HepG2 (cell line): Measurements from ENCODE around the gene SRRM4. TPM values are rescaled to one million over a fixed set of nuclear protein-coding genes. Genes with fewer than 3 reads are reported as not detected.

Experiments used
- ATAC-seq: fragments of 200-7000 bp; cut with Tn5 transposase; 3 replicates; pipeline ENCODE4 v1.9.1; 2020; ENCODE audit warnings: mild to moderate bottlenecking, moderate library complexity
- BruUV-seq: library from RNA; stranded (reverse); fragments of 400-500 nt; replicated peaks from 2 replicates; lab custom pipeline; 2021; lab: Mats Ljungman, UMichigan
- CTCF ChIA-PET: fragments of 300-600 bp; formaldehyde crosslinking; extraction: SDS; loops from one replicate; lab custom pipeline; 2021; ENCODE audit warnings: low total read pairs, inconsistent platforms, low intra/inter-chr PET ratio; lab: Yijun Ruan, JAX
- POLR2A ChIA-PET: fragments of 350-600 bp; sonication (Branson Sonifier 250); formaldehyde crosslinking; loops from one replicate; lab custom pipeline; 2020; ENCODE audit warnings: antibody characterized with exemption, inconsistent platforms; lab: Yijun Ruan, JAX
- DNase-seq: peaks from one replicate; pipeline ENCODE4 v3.0.0-alpha.2; 2015; ENCODE audit warnings: low spot score
- FAIRE-seq: peaks from 3 replicates; lab custom pipeline; 2011; peaks lifted over from hg19 to GRCh38; lab: Jason Lieb, UNC
- H2AFZ ChIP-seq: one replicate; pipeline ENCODE4 v1.6.1; 2011; ENCODE audit warnings: low read length, inconsistent platforms
- H3K27ac ChIP-seq: fragments of 300-600 bp; 3 replicates; pipeline ENCODE4 v1.8.0; 2011; ENCODE audit warnings: mixed run types, mild to moderate bottlenecking, mixed read lengths, low read length, inconsistent platforms; ENCODE audit not compliant: insufficient read depth; ENCODE audit errors: extremely low read length
- H3K27me3 ChIP-seq, 2 experiments: fragments of 200-600 bp in 1 of 2; 2 replicates in 1 of 2; 3 replicates in 1 of 2; pipeline versions ENCODE4 v1.6.0 to v1.8.0; 2011; ENCODE audit warnings: low read length in 2 of 2, mild to moderate bottlenecking in 2 of 2, moderate library complexity in 2 of 2, inconsistent platforms in 1 of 2; ENCODE audit not compliant: insufficient read depth in 2 of 2, control insufficient read depth in 1 of 2
- H3K36me3 ChIP-seq, 2 experiments: fragments of 200-600 bp in 1 of 2; replicated peaks in 1 of 2; 2 replicates in 1 of 2; 3 replicates in 1 of 2; pipeline versions ENCODE4 v1.5.1 to v1.8.0; 2011; ENCODE audit warnings: low read length in 2 of 2, inconsistent platforms in 1 of 2; ENCODE audit not compliant: insufficient read depth in 2 of 2, control insufficient read depth in 1 of 2
- H3K4me1 ChIP-seq: 2 replicates; pipeline ENCODE4 v1.5.1; 2012; ENCODE audit warnings: low read length, inconsistent platforms; ENCODE audit not compliant: insufficient read depth
- H3K4me2 ChIP-seq: 2 replicates; pipeline ENCODE4 v1.6.0; 2011; ENCODE audit warnings: low read depth, low read length, inconsistent platforms
- H3K4me3 ChIP-seq, 3 experiments: fragments of 200-600 bp in 1 of 3; sonication (generic), shearing (Covaris generic) in 1 of 3; replicated peaks in 1 of 3; 2 replicates each; pipeline ENCODE4 v1.5.1; 2011 to 2016; ENCODE audit warnings: low read length in 3 of 3, inconsistent platforms in 2 of 3, low read depth in 2 of 3, mild to moderate bottlenecking in 2 of 3, control low read depth in 1 of 3, mixed read lengths in 1 of 3; ENCODE audit not compliant: insufficient read depth in 1 of 3
- H3K79me2 ChIP-seq: one replicate; pipeline ENCODE4 v1.6.1; 2011; ENCODE audit warnings: low read length, inconsistent platforms; ENCODE audit not compliant: insufficient read depth
- H3K9ac ChIP-seq: 2 replicates; pipeline ENCODE4 v1.6.0; 2011; ENCODE audit warnings: mild to moderate bottlenecking, low read depth, low read length, inconsistent platforms; ENCODE audit not compliant: insufficient read depth
- H3K9me3 ChIP-seq: 2 replicates; pipeline ENCODE4 v1.5.1; 2012; ENCODE audit warnings: mild to moderate bottlenecking, low read length
- H4K20me1 ChIP-seq: 2 replicates; pipeline ENCODE4 v1.6.0; 2011; ENCODE audit warnings: inconsistent platforms, mild to moderate bottlenecking, low read length, moderate library complexity; ENCODE audit not compliant: insufficient read depth
- CEBPG ChIP-seq: IDR thresholded peaks from 2 replicates; pipeline ENCODE4 v1.6.1; 2016
- EZH2 ChIP-seq: conservative IDR thresholded peaks from 2 replicates; pipeline ENCODE4 v1.6.1; 2012; ENCODE audit warnings: mild to moderate bottlenecking, low read depth, low read length, moderate library complexity
- GABPA ChIP-seq, 2 experiments: IDR thresholded peaks; 2 replicates each; pipeline ENCODE4 v1.6.1; 2011 to 2016; ENCODE audit warnings: low read depth in 2 of 2, low read length in 1 of 2, missing biosample characterization in 1 of 2, missing genetic modification characterization in 1 of 2
- HNRNPL ChIP-seq: fragments of 200-400 bp; formaldehyde crosslinking; IDR thresholded peaks from 2 replicates; pipeline ENCODE4 v1.6.1; 2017; ENCODE audit warnings: mild to moderate bottlenecking, low read depth, low read length
- IKZF5 ChIP-seq: IDR thresholded peaks from 2 replicates; pipeline ENCODE4 v1.6.1; 2018; ENCODE audit warnings: missing genetic modification reagents, mild to moderate bottlenecking, missing compliant biosample characterization
- MED1 ChIP-seq: sonication (generic); formaldehyde crosslinking; IDR thresholded peaks from 2 replicates; pipeline ENCODE4 v1.4.0; 2020; ENCODE audit warnings: missing genetic modification reagents
- MXD1 ChIP-seq: sonication (generic); formaldehyde crosslinking; IDR thresholded peaks from 2 replicates; pipeline ENCODE4 v1.4.0; 2020; ENCODE audit warnings: mild to moderate bottlenecking, missing genetic modification reagents
- RXRB ChIP-seq: IDR thresholded peaks from 2 replicates; pipeline ENCODE4 v1.6.1; 2016; ENCODE audit warnings: borderline replicate concordance, missing genetic modification reagents, missing compliant biosample characterization
- SMC3 ChIP-seq: IDR thresholded peaks from 2 replicates; pipeline ENCODE4 v1.6.1; 2011; ENCODE audit warnings: low read length, improper control_type of control experiment
- SOX13 ChIP-seq, 3 experiments: fragments of 450-650 bp in 1 of 3; sonication (generic) in 1 of 3; formaldehyde crosslinking in 1 of 3; IDR thresholded peaks in 2 of 3; conservative IDR thresholded peaks in 1 of 3; 2 replicates each; pipeline versions ENCODE4 v1.5.0 to v1.6.1; 2016 to 2020; ENCODE audit warnings: antibody characterized with exemption in 1 of 3, mild to moderate bottlenecking in 1 of 3, missing compliant biosample characterization in 1 of 3, missing genetic modification reagents in 1 of 3, moderate library complexity in 1 of 3
- TEF ChIP-seq: sonication (generic); formaldehyde crosslinking; IDR thresholded peaks from 2 replicates; pipeline ENCODE4 v1.5.0; 2020; ENCODE audit warnings: missing genetic modification reagents
- TFAP4 ChIP-seq: sonication (generic); IDR thresholded peaks from 2 replicates; pipeline ENCODE4 v1.6.1; 2016; ENCODE audit warnings: low read depth, borderline replicate concordance
- ZBTB33 ChIP-seq: sonication (generic); formaldehyde crosslinking; IDR thresholded peaks from 2 replicates; pipeline ENCODE4 v1.4.0; 2020; ENCODE audit warnings: missing genetic modification reagents
- ZBTB37 ChIP-seq: sonication (generic); formaldehyde crosslinking; IDR thresholded peaks from 2 replicates; pipeline ENCODE4 v1.4.0; 2020; ENCODE audit warnings: mild to moderate bottlenecking, missing genetic modification reagents
- ZNF24 ChIP-seq: fragments of 450-650 bp; IDR thresholded peaks from 2 replicates; pipeline ENCODE4 v1.6.1; 2017; ENCODE audit warnings: antibody characterized with exemption, mild to moderate bottlenecking
- ZNF253 ChIP-seq: sonication (generic); formaldehyde crosslinking; IDR thresholded peaks from 2 replicates; pipeline ENCODE4 v1.8.0; 2022; ENCODE audit warnings: mild to moderate bottlenecking, missing genetic modification reagents, borderline replicate concordance
- ZNF264 ChIP-seq: sonication (generic); formaldehyde crosslinking; IDR thresholded peaks from 2 replicates; pipeline ENCODE4 v1.4.0; 2020; ENCODE audit warnings: missing genetic modification reagents
- ZSCAN9 ChIP-seq: IDR thresholded peaks from 2 replicates; pipeline ENCODE4 v1.6.1; 2016; ENCODE audit warnings: borderline replicate concordance
- WGBS: methylation state at CpG from one replicate; pipeline ENCODE4 v1.1.6; 2017; ENCODE audit warnings: low lambda C conversion rate; 5-methylcytosine and 5-hydroxymethylcytosine counted together
- in situ Hi-C: cut with HindIII; loops from 2 replicates; pipeline ENCODE4 v1.10.0; 2017; ENCODE audit warnings: low pct_unique_long_range_greater_than_20kb; ENCODE audit not compliant: extremely low pct_ligation_motif_present
- intact Hi-C: fragments of 100-400 bp; cut with micrococcal nuclease; formaldehyde crosslinking; loops from one replicate; pipeline ENCODE4 v1.10.0; 2022; ENCODE audit not compliant: unreplicated experiment
- polyA plus RNA-seq, 8 experiments: library from polyadenylated mRNA; depleted of rRNA in 3 of 8; stranded (reverse) in 7 of 8; unstranded in 1 of 8; fragments of >200 nt; fragmentation: Illumina TruSeq in 4 of 8; extraction: Trizol in 4 of 8; gene quantifications; 2 replicates each; pipeline versions ENCODE4 v1.2.1 to v1.2.3, GENCODE V29; 2011 to 2016; ENCODE audit warnings: low read depth in 4 of 8, missing spikeins in 1 of 8, mixed read lengths in 1 of 8; ENCODE audit not compliant: insufficient read depth in 1 of 8
- total RNA-seq, 5 experiments: library from RNA; depleted of rRNA; stranded (reverse); fragments of >200 nt; fragmentation: Illumina TruSeq; extraction: Trizol; gene quantifications; 2 replicates each; pipeline ENCODE4 v1.2.3, GENCODE V29; 2016; ENCODE audit warnings: low read depth in 1 of 5

The SRRM4 gene
- total and polyA plus RNA-seq, 2 of the 13 experiments (the other 11 are each of a cell fraction or from before 2014, with no cell fraction given) = not detected

GRCh38 chr12:119156401-119157044 is 175.2 kb downstream of the SRRM4 start:
- Histone ChIP-seq H3K27ac (no peak overlapping the region), H3K4me1 (no peaks in the 10 kb centered on the region), H3K27me3 (no peaks in the 10 kb centered on the region; a peak in 1 of 5 replicates), H3K36me3 (no peaks in the 10 kb centered on the region), H4K20me1 (no peaks in the 10 kb centered on the region), H2AFZ (no peak overlapping the region), H3K4me2 (no peak overlapping the region), H3K79me2 (no peaks in the 10 kb centered on the region), H3K9ac (no peak overlapping the region), H3K4me3 (no peak overlapping the region), H3K9me3 (peaks cover 5% of the 10 kb centered on the region; the same call in 1 of the 2 replicates)
- ChIA-PET CTCF (no interaction called here), POLR2A (no interaction called here)
- in situ Hi-C loops = no loop called here
- DNase-seq (no peak), ATAC-seq (no peak), FAIRE-seq (no peak)
- no TSS peak for BruUV-seq
- WGBS = 51% methylated on average over 10 of the region's 35 CpGs
- intact Hi-C loops = no loop called here
- TF ChIP-seq MXD1 (CRISPR knock-in tag) (no peak), GABPA (IDR thresholded peaks at IDR 0.05; ENCODE audit: low read depth, low read length) (peak; percentile 20; the same call in 1 of the 2 replicates), GABPA (CRISPR knock-in tag; IDR thresholded peaks at IDR 0.05; ENCODE audit: low read depth) (no peak), HNRNPL (no peak), ZBTB33 (peak; percentile 67), IKZF5 (CRISPR knock-in tag) (no peak), CEBPG (CRISPR knock-in tag) (no peak), TEF (CRISPR knock-in tag) (no peak), ZSCAN9 (CRISPR knock-in tag) (no peak), MED1 (no peak), ZNF264 (CRISPR knock-in tag) (no peak), SOX13 (IDR thresholded peaks at IDR 0.05) (no peak), SOX13 (CRISPR knock-in tag; conservative IDR thresholded peaks at IDR 0.05 in 1 of 2, IDR thresholded peaks at IDR 0.05 in 1 of 2) (no peak), TFAP4 (no peak), SMC3 (no peak), ZNF253 (no peak), ZBTB37 (CRISPR knock-in tag) (no peak), ZNF24 (no peak), RXRB (no peak), EZH2 (no peak)
